ENCODE measurements around the gene RNF222. TPM values are rescaled to one million over a fixed set of nuclear protein-coding genes. Genes with fewer than 3 reads are reported as not detected.

The RNF222 gene
- polyA plus RNA-seq, 1 donor (not counting 4 experiments of a cell fraction or from before 2014, with no cell fraction given) = 0.18 TPM

- H3K9me1 ChIP-seq (ENCODE audit: control insufficient read depth, extremely low read depth, insufficient read depth, low read length) = no peaks in the 10 kb centered on the region
- no peaks in the 10 kb centered on the region for H3K9me3 ChIP-seq (ENCODE audit: control insufficient read depth, low read depth, low read length)
- dilution Hi-C loops (cut with MboI; ENCODE audit: extremely low pct_ligation_motif_present, low sequenced_read_pairs) = no loop called here
- H3K36me3 ChIP-seq (ENCODE audit: control insufficient read depth in 2 of 2, extremely low read depth in 1 of 2, insufficient read depth in 2 of 2, low read length in 2 of 2) = no peaks in the 10 kb centered on the region
- H3K27ac ChIP-seq (ENCODE audit: control insufficient read depth, insufficient read depth, low read length) = no peak overlapping the region
- no peak overlapping the region for H3K4me3 ChIP-seq (ENCODE audit: control insufficient read depth in 2 of 3, extremely low read depth in 1 of 3, insufficient read depth in 2 of 3, low read depth in 1 of 3, low read length in 3 of 3)
- H3K4me1 ChIP-seq (ENCODE audit: control insufficient read depth, extremely low read depth, insufficient read depth, low read length) = peaks cover 18% of the 10 kb centered on the region
- no peaks in the 10 kb centered on the region for H4K20me1 ChIP-seq (ENCODE audit: control insufficient read depth, extremely low read depth, insufficient read depth, low read length)
- FAIRE-seq (no peak), DNase-seq (ENCODE audit: low read depth, low spot score) (no peak)
- H3K4me2 ChIP-seq (ENCODE audit: control insufficient read depth, extremely low read depth, insufficient read depth, low read depth, low read length) = no peak overlapping the region
- no peaks in the 10 kb centered on the region for H3K27me3 ChIP-seq (ENCODE audit: control insufficient read depth, extremely low read depth, insufficient read depth, low read length)
- no peak overlapping the region for H3K9ac ChIP-seq (ENCODE audit: control insufficient read depth, extremely low read depth, insufficient read depth, low read length)
- TF ChIP-seq CTCF (optimal IDR thresholded peaks at IDR 0.05 in 1 of 3, IDR thresholded peaks at IDR 0.05 in 1 of 3, conservative IDR thresholded peaks at IDR 0.05 in 1 of 3; ENCODE audit: extremely low read depth in 1 of 3, insufficient read depth in 2 of 3, low read length in 3 of 3) (no peak), EZH2 (IDR thresholded peaks at IDR 0.05; ENCODE audit: low read length) (no peak)
- no peaks in the 10 kb centered on the region for H3K79me2 ChIP-seq (ENCODE audit: control insufficient read depth, insufficient read depth, low read length)
- no peak overlapping the region for H2AFZ ChIP-seq (ENCODE audit: control insufficient read depth, low read length)
Observed at GRCh38 chr17:8406174-8406573, 8.5 kb upstream of the RNF222 start.

GRCh38 chr17:8405499-8406016 lies 7.9 kb upstream of the RNF222 start:
- Histone ChIP-seq H3K4me3 (ENCODE audit: control insufficient read depth in 2 of 3, extremely low read depth in 1 of 3, insufficient read depth in 2 of 3, low read depth in 1 of 3, low read length in 3 of 3) (no peak overlapping the region), H3K36me3 (ENCODE audit: control insufficient read depth in 2 of 2, extremely low read depth in 1 of 2, insufficient read depth in 2 of 2, low read length in 2 of 2) (no peaks in the 10 kb centered on the region), H3K9me3 (ENCODE audit: control insufficient read depth, low read depth, low read length) (no peaks in the 10 kb centered on the region), H3K79me2 (ENCODE audit: control insufficient read depth, insufficient read depth, low read length) (no peaks in the 10 kb centered on the region), H3K27me3 (ENCODE audit: control insufficient read depth, extremely low read depth, insufficient read depth, low read length) (no peaks in the 10 kb centered on the region), H3K9me1 (ENCODE audit: control insufficient read depth, extremely low read depth, insufficient read depth, low read length) (no peaks in the 10 kb centered on the region), H3K9ac (ENCODE audit: control insufficient read depth, extremely low read depth, insufficient read depth, low read length) (no peak overlapping the region), H2AFZ (ENCODE audit: control insufficient read depth, low read length) (no peak overlapping the region), H3K4me2 (ENCODE audit: control insufficient read depth, extremely low read depth, insufficient read depth, low read depth, low read length) (no peak overlapping the region), H3K27ac (ENCODE audit: control insufficient read depth, insufficient read depth, low read length) (no peak overlapping the region), H3K4me1 (ENCODE audit: control insufficient read depth, extremely low read depth, insufficient read depth, low read length) (peaks cover 14% of the 10 kb centered on the region), H4K20me1 (ENCODE audit: control insufficient read depth, extremely low read depth, insufficient read depth, low read length) (no peaks in the 10 kb centered on the region)
- no peak for DNase-seq (ENCODE audit: low read depth, low spot score)
- no peak for FAIRE-seq
- no peak for TF ChIP-seq EZH2 (IDR thresholded peaks at IDR 0.05; ENCODE audit: low read length)
- TF ChIP-seq CTCF (optimal IDR thresholded peaks at IDR 0.05 in 1 of 3, IDR thresholded peaks at IDR 0.05 in 1 of 3, conservative IDR thresholded peaks at IDR 0.05 in 1 of 3; ENCODE audit: extremely low read depth in 1 of 3, insufficient read depth in 2 of 3, low read length in 3 of 3) = no peak
- dilution Hi-C loops (cut with MboI; ENCODE audit: extremely low pct_ligation_motif_present, low sequenced_read_pairs) = no loop called here
